22Rv1 (cell line): ENCODE measurements around the gene CD8A.
"Not testable (repeated sequence)": the region's sequence is repeated elsewhere in the genome, so short reads cannot be mapped to it uniquely, and the experiment has no call there.

Experiments
- CTCF ChIP-seq: fragments of 450-650 bp; IDR thresholded peaks from 2 replicates; pipeline ENCODE4 v1.5.1; 2017; ENCODE audit warnings: mild to moderate bottlenecking
- ZFX ChIP-seq: fragments of 450-650 bp; IDR thresholded peaks from 2 replicates; pipeline ENCODE4 v1.6.1; 2017; ENCODE audit warnings: antibody characterized with exemption, borderline replicate concordance

- TF ChIP-seq CTCF, ZFX: not testable (repeated sequence)
Measured at GRCh38 chr2:86837714-86838113, 47.0 kb upstream of the CD8A start.
